ENCODE data around the gene KBTBD12. TPM values are rescaled to one million over a fixed set of nuclear protein-coding genes. Genes with fewer than 3 reads are reported as not detected.
A peak's percentile ranks its signal among the peaks of the same experiment; 100 is the strongest.

Gene KBTBD12
- total and polyA plus RNA-seq, 4 donors: 0.02 to 0.89 (median 0.08) TPM; not detected in 1

GRCh38 chr3:127915937-127916493 lies 983 bp downstream of the KBTBD12 start:
- Histone ChIP-seq H3K36me3 (ENCODE audit: control insufficient read depth in 4 of 4, insufficient read depth in 3 of 4, low read depth in 1 of 4, low read length in 3 of 4) (no peaks in the 10 kb centered on the region), H3K9ac (ENCODE audit: low read depth in 1 of 2, low read length in 2 of 2) (no peak overlapping the region), H3K9me3 (ENCODE audit: control insufficient read depth in 4 of 4, low read length in 3 of 4) (no peaks in the 10 kb centered on the region), H3K27me3 (ENCODE audit: control insufficient read depth in 4 of 4, insufficient read depth in 4 of 4, low read length in 3 of 4) (no peaks in the 10 kb centered on the region), H3K4me1 (ENCODE audit: control insufficient read depth in 4 of 4, insufficient read depth in 4 of 4, low read length in 3 of 4) (peaks cover 0 to 12% (median 5%) of the 10 kb centered on the region in 4 donors), H3K4me3 (ENCODE audit: low read depth in 1 of 3, low read length in 3 of 3) (no peak overlapping the region), H3K27ac (ENCODE audit: low read depth in 1 of 2, low read length in 2 of 2) (no peak overlapping the region)
- TF ChIP-seq FOXA1 (IDR thresholded peaks at IDR 0.05): no peak
- no peak for TF ChIP-seq MAX (IDR thresholded peaks at IDR 0.05)
- no peak for TF ChIP-seq FOXA2 (IDR thresholded peaks at IDR 0.05)
- DNase-seq (ENCODE audit: low spot score): no peak
- 84% methylated on average over 10 of the region's 10 CpGs for WGBS

GRCh38 chr3:127920738-127921137 lies 5.7 kb downstream of the KBTBD12 start:
- TF ChIP-seq HNF4A (conservative IDR thresholded peaks at IDR 0.05) (peak in 1 of 2 donors; percentile 12), RXRA (IDR thresholded peaks at IDR 0.05) (no peak)
- no peaks in the 10 kb centered on the region for H3K9me3 ChIP-seq (ENCODE audit: control insufficient read depth in 4 of 4, low read length in 3 of 4)
- H3K4me3 ChIP-seq (ENCODE audit: low read depth in 1 of 3, low read length in 3 of 3): no peak overlapping the region
- WGBS: 40% methylated on average over 1 of the region's 1 CpG
- H3K9ac ChIP-seq (ENCODE audit: low read depth in 1 of 2, low read length in 2 of 2): no peak overlapping the region
- H3K27me3 ChIP-seq (ENCODE audit: control insufficient read depth in 4 of 4, insufficient read depth in 4 of 4, low read length in 3 of 4): no peaks in the 10 kb centered on the region
- no peaks in the 10 kb centered on the region for H3K4me1 ChIP-seq (ENCODE audit: control insufficient read depth in 4 of 4, insufficient read depth in 4 of 4, low read length in 3 of 4)
- no peak for DNase-seq (ENCODE audit: low spot score)
- no peak overlapping the region for H3K27ac ChIP-seq (ENCODE audit: low read depth in 1 of 2, low read length in 2 of 2)
- no peaks in the 10 kb centered on the region for H3K36me3 ChIP-seq (ENCODE audit: control insufficient read depth in 4 of 4, insufficient read depth in 3 of 4, low read depth in 1 of 4, low read length in 3 of 4)

- Histone ChIP-seq H3K4me3 (ENCODE audit: low read depth in 1 of 3, low read length in 3 of 3) (no peak overlapping the region), H3K27ac (ENCODE audit: low read depth in 1 of 2, low read length in 2 of 2) (no peak overlapping the region), H3K9ac (ENCODE audit: low read depth in 1 of 2, low read length in 2 of 2) (no peak overlapping the region), H3K9me3 (ENCODE audit: control insufficient read depth in 4 of 4, low read length in 3 of 4) (no peaks in the 10 kb centered on the region), H3K27me3 (ENCODE audit: control insufficient read depth in 4 of 4, insufficient read depth in 4 of 4, low read length in 3 of 4) (no peaks in the 10 kb centered on the region), H3K4me1 (ENCODE audit: control insufficient read depth in 4 of 4, insufficient read depth in 4 of 4, low read length in 3 of 4) (no peaks in the 10 kb centered on the region), H3K36me3 (ENCODE audit: control insufficient read depth in 4 of 4, insufficient read depth in 3 of 4, low read depth in 1 of 4, low read length in 3 of 4) (no peaks in the 10 kb centered on the region)
- TF ChIP-seq FOXA2 (IDR thresholded peaks at IDR 0.05) (no peak), HNF4G (IDR thresholded peaks at IDR 0.05) (no peak), JUND (IDR thresholded peaks at IDR 0.05) (no peak), SP1 (IDR thresholded peaks at IDR 0.05) (no peak)
- WGBS: 95% methylated on average over 4 of the region's 4 CpGs
- DNase-seq (ENCODE audit: low spot score): no peak
These were observed 8.6 kb downstream of the KBTBD12 start for GRCh38 chr3:127923611-127924010.

- Histone ChIP-seq H3K36me3 (ENCODE audit: control insufficient read depth in 4 of 4, insufficient read depth in 3 of 4, low read depth in 1 of 4, low read length in 3 of 4) (no peaks in the 10 kb centered on the region), H3K9ac (ENCODE audit: low read depth in 1 of 2, low read length in 2 of 2) (no peak overlapping the region), H3K27me3 (ENCODE audit: control insufficient read depth in 4 of 4, insufficient read depth in 4 of 4, low read length in 3 of 4) (no peaks in the 10 kb centered on the region), H3K4me3 (ENCODE audit: low read depth in 1 of 3, low read length in 3 of 3) (no peak overlapping the region), H3K9me3 (ENCODE audit: control insufficient read depth in 4 of 4, low read length in 3 of 4) (no peaks in the 10 kb centered on the region), H3K4me1 (ENCODE audit: control insufficient read depth in 4 of 4, insufficient read depth in 4 of 4, low read length in 3 of 4) (no peaks in the 10 kb centered on the region), H3K27ac (ENCODE audit: low read depth in 1 of 2, low read length in 2 of 2) (no peak overlapping the region)
- WGBS: 67% methylated on average over 2 of the region's 2 CpGs
- no peak for DNase-seq (ENCODE audit: low spot score)
- TF ChIP-seq REST (IDR thresholded peaks at IDR 0.05): no peak
- no peak for TF ChIP-seq SP1 (IDR thresholded peaks at IDR 0.05)
- TF ChIP-seq NR2F2 (IDR thresholded peaks at IDR 0.05): no peak
- TF ChIP-seq HNF4G (IDR thresholded peaks at IDR 0.05): no peak
- TF ChIP-seq CTCF (IDR thresholded peaks at IDR 0.05; ENCODE audit: low read depth, low read length, missing input control): no peak
- TF ChIP-seq FOXA2 (IDR thresholded peaks at IDR 0.05): no peak
- TF ChIP-seq FOXA1 (IDR thresholded peaks at IDR 0.05): no peak
- no peak for TF ChIP-seq GABPA (IDR thresholded peaks at IDR 0.05 in 1 of 2, conservative IDR thresholded peaks at IDR 0.05 in 1 of 2)
- TF ChIP-seq MAX (IDR thresholded peaks at IDR 0.05): no peak
- TF ChIP-seq HNF4A (conservative IDR thresholded peaks at IDR 0.05): no peak
- no peak for TF ChIP-seq RXRA (IDR thresholded peaks at IDR 0.05)
- TF ChIP-seq ZBTB33 (IDR thresholded peaks at IDR 0.05): no peak
- no peak for TF ChIP-seq RAD21 (IDR thresholded peaks at IDR 0.05)
- no peak for TF ChIP-seq JUND (IDR thresholded peaks at IDR 0.05)
- TF ChIP-seq EGR1 (IDR thresholded peaks at IDR 0.05; ENCODE audit: low read depth in 2 of 2): no peak
- no peak for TF ChIP-seq TAF1 (conservative IDR thresholded peaks at IDR 0.05)
These were observed 10.4 kb downstream of the KBTBD12 start for GRCh38 chr3:127925384-127925783.

Measured in liver (tissue), 9 donors.